ENCODE results near the gene EEA1.
"Not testable (repeated sequence)": the region's sequence is repeated elsewhere in the genome, so short reads cannot be mapped to it uniquely, and the experiment has no call there.

GRCh38 chr12:92964378-92964777, 35.3 kb upstream of the EEA1 start:
- TF ChIP-seq CTCF (IDR thresholded peaks at IDR 0.05 in 8 of 11, conservative IDR thresholded peaks at IDR 0.05 in 3 of 11); POLR2A (IDR thresholded peaks at IDR 0.05): not testable (repeated sequence)
